ENCODE data around the gene RIPOR3. TPM values are rescaled to one million over a fixed set of nuclear protein-coding genes. Genes with fewer than 3 reads are reported as not detected.

The RIPOR3 gene
- total RNA-seq, 1 donor from 2014 or later = 0.44 TPM

DNA sequence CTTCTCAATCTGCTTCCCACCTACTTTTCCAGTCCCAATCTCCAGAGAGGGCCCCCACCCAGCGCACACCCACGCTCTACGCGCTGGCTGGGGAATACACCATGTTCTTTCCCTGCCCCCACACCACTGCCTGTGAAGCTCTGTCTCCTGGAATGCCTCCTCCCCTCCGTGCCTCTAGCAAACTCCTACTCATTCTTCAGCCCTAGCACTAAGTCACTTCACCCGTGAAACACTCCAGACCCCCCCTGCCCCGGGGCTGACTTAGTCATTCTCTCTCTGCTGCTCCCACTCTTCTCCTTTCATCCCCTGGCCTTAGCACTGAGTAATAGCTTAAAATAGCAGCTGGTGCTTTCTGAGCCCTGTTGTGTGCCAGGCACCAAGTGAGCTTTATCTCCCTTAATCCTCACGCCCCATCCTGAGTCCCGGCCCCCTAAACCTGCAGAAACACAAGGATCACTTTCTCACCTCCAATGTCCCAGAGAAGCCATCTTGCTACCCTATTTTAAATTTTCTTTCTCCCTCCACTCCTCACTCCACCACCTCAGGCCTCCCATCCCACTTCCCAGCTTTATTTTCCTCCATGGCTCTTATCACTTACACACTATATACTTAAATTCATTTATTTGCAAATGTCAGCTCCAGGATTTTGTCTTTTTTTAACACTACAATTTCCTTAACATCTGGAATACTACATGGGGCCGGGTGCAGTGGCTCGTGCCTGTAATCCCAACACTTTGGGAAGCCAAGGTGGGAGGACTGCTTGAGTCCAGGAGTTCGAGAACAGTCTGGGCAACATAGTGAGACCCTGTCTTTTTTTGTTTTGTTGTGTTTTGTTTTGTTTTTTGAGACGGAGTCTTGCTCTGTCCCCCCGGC lies 33.7 kb upstream of the RIPOR3 start:
- Mint-ChIP-seq H3K4me1 (peaks cover 6% of the 10 kb centered on the region), H3K9me3 (no peaks in the 10 kb centered on the region), H3K27me3 (ENCODE audit: low read depth) (no peaks in the 10 kb centered on the region), H3K36me3 (ENCODE audit: low read depth) (no peaks in the 10 kb centered on the region), H3K27ac (ENCODE audit: unreplicated experiment) (no peak overlapping the region), H3K4me3 (no peak overlapping the region)
- DNase-seq (ENCODE audit: low read depth, low spot score) = peak; percentile 28
- TF ChIP-seq, protein P1, sequence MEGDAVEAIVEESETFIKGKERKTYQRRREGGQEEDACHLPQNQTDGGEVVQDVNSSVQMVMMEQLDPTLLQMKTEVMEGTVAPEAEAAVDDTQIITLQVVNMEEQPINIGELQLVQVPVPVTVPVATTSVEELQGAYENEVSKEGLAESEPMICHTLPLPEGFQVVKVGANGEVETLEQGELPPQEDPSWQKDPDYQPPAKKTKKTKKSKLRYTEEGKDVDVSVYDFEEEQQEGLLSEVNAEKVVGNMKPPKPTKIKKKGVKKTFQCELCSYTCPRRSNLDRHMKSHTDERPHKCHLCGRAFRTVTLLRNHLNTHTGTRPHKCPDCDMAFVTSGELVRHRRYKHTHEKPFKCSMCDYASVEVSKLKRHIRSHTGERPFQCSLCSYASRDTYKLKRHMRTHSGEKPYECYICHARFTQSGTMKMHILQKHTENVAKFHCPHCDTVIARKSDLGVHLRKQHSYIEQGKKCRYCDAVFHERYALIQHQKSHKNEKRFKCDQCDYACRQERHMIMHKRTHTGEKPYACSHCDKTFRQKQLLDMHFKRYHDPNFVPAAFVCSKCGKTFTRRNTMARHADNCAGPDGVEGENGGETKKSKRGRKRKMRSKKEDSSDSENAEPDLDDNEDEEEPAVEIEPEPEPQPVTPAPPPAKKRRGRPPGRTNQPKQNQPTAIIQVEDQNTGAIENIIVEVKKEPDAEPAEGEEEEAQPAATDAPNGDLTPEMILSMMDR (conservative IDR thresholded peaks at IDR 0.05) = no peak

- Mint-ChIP-seq H3K27ac (ENCODE audit: unreplicated experiment) (no peak overlapping the region), H3K9me3 (no peaks in the 10 kb centered on the region), H3K4me3 (no peak overlapping the region), H3K36me3 (ENCODE audit: low read depth) (no peaks in the 10 kb centered on the region), H3K27me3 (ENCODE audit: low read depth) (no peaks in the 10 kb centered on the region), H3K4me1 (peaks cover 5% of the 10 kb centered on the region)
- no peak for DNase-seq (ENCODE audit: low read depth, low spot score)
- TF ChIP-seq, protein P1 (conservative IDR thresholded peaks at IDR 0.05) = no peak
Observed at GRCh38 chr20:50724112-50724725, 32.9 kb upstream of the RIPOR3 start.

DNA sequence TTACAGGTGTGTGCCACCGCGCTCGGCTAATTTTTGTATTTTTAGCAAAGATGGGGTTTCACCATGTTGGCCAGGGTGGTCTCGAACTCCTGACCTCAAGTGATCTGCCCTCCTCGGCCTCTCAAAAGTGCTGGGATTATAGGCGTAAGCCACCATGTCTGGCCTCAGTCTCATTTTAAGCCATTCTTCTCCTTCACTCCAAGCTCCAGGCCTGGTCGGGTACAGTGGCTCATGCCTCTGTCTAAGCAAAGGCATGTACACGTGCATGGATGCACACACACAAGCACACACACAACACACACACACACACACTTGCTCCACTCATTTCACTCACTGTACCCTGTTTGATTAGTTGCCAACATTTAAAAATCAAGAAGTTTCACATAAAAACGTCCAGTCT lies 32.3 kb upstream of the RIPOR3 start:
- no peaks in the 10 kb centered on the region for H3K36me3 Mint-ChIP-seq (ENCODE audit: low read depth)
- TF ChIP-seq, protein P1 (conservative IDR thresholded peaks at IDR 0.05) = no peak
- no peak for DNase-seq (ENCODE audit: low read depth, low spot score)
- no peak overlapping the region for H3K27ac Mint-ChIP-seq (ENCODE audit: unreplicated experiment)
- H3K27me3 Mint-ChIP-seq (ENCODE audit: low read depth) = no peaks in the 10 kb centered on the region
- no peaks in the 10 kb centered on the region for H3K9me3 Mint-ChIP-seq
- H3K4me1 Mint-ChIP-seq = peaks cover 5% of the 10 kb centered on the region
- H3K4me3 Mint-ChIP-seq = no peak overlapping the region

- Mint-ChIP-seq H3K27me3 (ENCODE audit: low read depth) (no peaks in the 10 kb centered on the region), H3K4me1 (peaks cover 5% of the 10 kb centered on the region), H3K4me3 (no peak overlapping the region), H3K9me3 (no peaks in the 10 kb centered on the region), H3K27ac (ENCODE audit: unreplicated experiment) (peak overlapping the region; percentile 59), H3K36me3 (ENCODE audit: low read depth) (no peaks in the 10 kb centered on the region)
- TF ChIP-seq, protein P1 (conservative IDR thresholded peaks at IDR 0.05) = no peak
- DNase-seq (ENCODE audit: low read depth, low spot score) = no peak
Observed at GRCh38 chr20:50722424-50723155, 31.2 kb upstream of the RIPOR3 start.

- H3K36me3 Mint-ChIP-seq (ENCODE audit: low read depth) = no peaks in the 10 kb centered on the region
- DNase-seq (ENCODE audit: low read depth, low spot score) = no peak
- no peak overlapping the region for H3K4me3 Mint-ChIP-seq
- no peak overlapping the region for H3K27ac Mint-ChIP-seq (ENCODE audit: unreplicated experiment)
- TF ChIP-seq, protein P1 (conservative IDR thresholded peaks at IDR 0.05) = no peak
- peaks cover 4% of the 10 kb centered on the region for H3K4me1 Mint-ChIP-seq
- H3K9me3 Mint-ChIP-seq = no peaks in the 10 kb centered on the region
- H3K27me3 Mint-ChIP-seq (ENCODE audit: low read depth) = no peaks in the 10 kb centered on the region
Observed at GRCh38 chr20:50721881-50722281, 30.5 kb upstream of the RIPOR3 start.

Measured in neural crest cell (in vitro differentiated cells).